GM12878 (cell line): ENCODE data around the gene CEACAM1. TPM values are rescaled to one million over a fixed set of nuclear protein-coding genes. Genes with fewer than 3 reads are reported as not detected.

Experiments used
- ATAC-seq: fragments of 200-7000 bp; cut with Tn5 transposase; 3 replicates; pipeline ENCODE4 v1.9.1; 2020; ENCODE audit warnings: mild to moderate bottlenecking, moderate library complexity
- BruUV-seq: library from RNA; stranded (reverse); fragments of 400-500 nt; replicated peaks from 2 replicates; lab custom pipeline; 2021; lab: Mats Ljungman, UMichigan
- CTCF ChIA-PET: fragments of 300-600 bp; sonication (Branson Sonifier 250); formaldehyde crosslinking; extraction: SDS; loops from one replicate; lab custom pipeline; 2021; ENCODE audit warnings: inconsistent platforms; lab: Yijun Ruan, JAX
- POLR2A ChIA-PET: fragments of 350-600 bp; formaldehyde crosslinking; extraction: SDS; loops from one replicate; lab custom pipeline; 2021; ENCODE audit warnings: inconsistent platforms; lab: Charles Lee
- RAD21 ChIA-PET: fragments of 300-600 bp; sonication (Branson Sonifier 250); formaldehyde crosslinking; loops from one replicate; lab custom pipeline; 2023; ENCODE audit warnings: antibody characterized with exemption; ENCODE audit not compliant: unreplicated experiment; lab: Charles Lee
- SMC1A ChIA-PET: fragments of 300-600 bp; sonication (Branson Sonifier 250); formaldehyde crosslinking; loops from one replicate; lab custom pipeline; 2023; ENCODE audit not compliant: unreplicated experiment, uncharacterized antibody; lab: Charles Lee
- DNase-seq: peaks from one replicate; pipeline ENCODE4 v3.0.0-alpha.2; 2011; ENCODE audit warnings: low read depth, low spot score
- FAIRE-seq: peaks from 3 replicates; lab custom pipeline; 2011; peaks lifted over from hg19 to GRCh38; lab: Jason Lieb, UNC
- H2AFZ ChIP-seq: 2 replicates; pipeline ENCODE4 v1.6.0; 2011; ENCODE audit warnings: low read depth, low read length, control low read depth; ENCODE audit not compliant: control insufficient read depth
- H3K27ac ChIP-seq: 2 replicates; pipeline ENCODE4 v1.5.1; 2011; ENCODE audit warnings: control low read depth; ENCODE audit not compliant: control insufficient read depth, insufficient read depth
- H3K27me3 ChIP-seq, 2 experiments: replicated peaks in 1 of 2; 2 replicates each; pipeline versions ENCODE4 v1.6.0 to v1.6.1; 2011; ENCODE audit warnings: low read length in 1 of 2; ENCODE audit not compliant: control insufficient read depth in 2 of 2, insufficient read depth in 2 of 2
- H3K36me3 ChIP-seq, 2 experiments: 2 replicates each; pipeline ENCODE4 v1.5.1; 2011; ENCODE audit warnings: low read length in 1 of 2; ENCODE audit not compliant: control insufficient read depth in 2 of 2, insufficient read depth in 2 of 2
- H3K4me1 ChIP-seq: 2 replicates; pipeline ENCODE4 v1.6.1; 2011; ENCODE audit warnings: mild to moderate bottlenecking, low read length, moderate library complexity, mixed read lengths; ENCODE audit not compliant: control insufficient read depth, insufficient read depth
- H3K4me2 ChIP-seq: 2 replicates; pipeline ENCODE4 v1.6.0; 2011; ENCODE audit warnings: control low read depth; ENCODE audit not compliant: control insufficient read depth, insufficient read depth
- H3K4me3 ChIP-seq: fragments of 200-600 bp; sonication (generic); 2 replicates; pipeline ENCODE4 v1.5.1; 2016
- H3K79me2 ChIP-seq: 2 replicates; pipeline ENCODE4 v1.6.0; 2011; ENCODE audit warnings: low read length; ENCODE audit not compliant: control insufficient read depth, insufficient read depth
- H3K9ac ChIP-seq: 2 replicates; pipeline ENCODE4 v1.8.0; 2011; ENCODE audit warnings: low read length, control low read depth, mixed read lengths; ENCODE audit not compliant: control insufficient read depth, insufficient read depth
- H3K9me3 ChIP-seq: replicated peaks from 3 replicates; pipeline ENCODE4 v1.5.1; 2011; ENCODE audit warnings: mild to moderate bottlenecking, low read length; ENCODE audit not compliant: control insufficient read depth, insufficient read depth
- H4K20me1 ChIP-seq: 2 replicates; pipeline ENCODE4 v1.6.0; 2011; ENCODE audit not compliant: control insufficient read depth, insufficient read depth
- BMI1 ChIP-seq: fragments of 450-650 bp; IDR thresholded peaks from 2 replicates; pipeline ENCODE4 v1.6.1; 2016; ENCODE audit warnings: mild to moderate bottlenecking, moderate library complexity, borderline replicate concordance
- JUND ChIP-seq: IDR thresholded peaks from 2 replicates; pipeline ENCODE4 v1.6.1; 2012; ENCODE audit warnings: low read depth, mild to moderate bottlenecking, low read length, improper control_type of control experiment, moderate library complexity
- POLR2AphosphoS2 ChIP-seq: IDR thresholded peaks from 2 replicates; pipeline ENCODE4 v1.6.1; 2011; ENCODE audit warnings: low read depth, mild to moderate bottlenecking, low read length, improper control_type of control experiment, moderate library complexity
- RCOR1 ChIP-seq: conservative IDR thresholded peaks from 2 replicates; pipeline ENCODE4 v1.6.1; 2012; ENCODE audit warnings: low read depth, low read length, improper control_type of control experiment
- RELA ChIP-seq: fragments of 450-650 bp; IDR thresholded peaks from 2 replicates; pipeline ENCODE4 v1.8.0; 2014; ENCODE audit warnings: borderline replicate concordance; ENCODE audit not compliant: partially characterized antibody
- SIN3A ChIP-seq: IDR thresholded peaks from 2 replicates; pipeline ENCODE4 v1.6.1; 2012; ENCODE audit warnings: low read depth, low read length, improper control_type of control experiment
- SP1 ChIP-seq: IDR thresholded peaks from one replicate; pipeline ENCODE4 v1.6.1; 2011; ENCODE audit warnings: low read depth, low read length
- SREBF1 ChIP-seq: IDR thresholded peaks from 2 replicates; pipeline ENCODE4 v1.6.1; 2012; ENCODE audit warnings: mild to moderate bottlenecking, low read length
- YY1 ChIP-seq: IDR thresholded peaks from 2 replicates; pipeline ENCODE4 v1.6.1; 2011; ENCODE audit warnings: low read depth, mild to moderate bottlenecking, low read length
- ZNF217 ChIP-seq: fragments of 450-650 bp; IDR thresholded peaks from 2 replicates; pipeline ENCODE4 v1.6.1; 2017; ENCODE audit warnings: antibody characterized with exemption, mild to moderate bottlenecking
- WGBS: methylation state at CpG from one replicate; pipeline ENCODE4 v1.1.6; 2016; ENCODE audit warnings: low lambda C conversion rate; ENCODE audit not compliant: insufficient replicate concordance, insufficient coverage; ENCODE audit errors: missing lambda C conversion rate; 5-methylcytosine and 5-hydroxymethylcytosine counted together
- in situ Hi-C: fragments of 300-500 bp; cut with MboI; formaldehyde crosslinking; loops from 9 replicates; pipeline ENCODE4 v1.14.3; 2018; ENCODE audit warnings: mixed read lengths
- intact Hi-C: fragments of 100-400 bp; cut with micrococcal nuclease; formaldehyde crosslinking; loops from one replicate; pipeline ENCODE4 v1.14.2; 2022; ENCODE audit not compliant: unreplicated experiment
- polyA plus RNA-seq, 11 experiments: library from polyadenylated mRNA; depleted of rRNA in 4 of 11; unstranded in 6 of 11; stranded (reverse) in 5 of 11; fragments of >200 nt; fragmentation: Nextera tagmentation in 4 of 11; fragmentation: Illumina TruSeq in 1 of 11; extraction: Ambion mirVana in 4 of 11; extraction: Trizol in 1 of 11; gene quantifications; 1 replicate in 1 of 11; 2 replicates in 10 of 11; pipeline versions ENCODE4 v1.2.1 to v1.2.3, GENCODE V29; 2011 to 2016; ENCODE audit warnings: inconsistent platforms in 2 of 11, missing spikeins in 2 of 11, low read depth in 1 of 11
- total RNA-seq, 4 experiments: library from RNA; depleted of rRNA in 3 of 4; stranded (reverse); fragments of >200 nt in 3 of 4; fragmentation: Illumina TruSeq in 1 of 4; extraction: Trizol in 1 of 4; gene quantifications; 2 replicates each; pipeline versions ENCODE4 v1.2.1 to v1.2.3, GENCODE V29; 2013 to 2021
- TF ChIP-seq, protein P1 (sequence below): fragments of 150-350 bp; IDR thresholded peaks from 2 replicates; pipeline ENCODE4 v1.6.1; 2016; ENCODE audit warnings: low read depth, low read length
- TF ChIP-seq, protein P2 (sequence below): fragments of 450-650 bp; IDR thresholded peaks from 2 replicates; pipeline ENCODE4 v1.6.1; 2017; ENCODE audit warnings: antibody characterized with exemption, mild to moderate bottlenecking, moderate library complexity
- TF ChIP-seq, protein P3 (sequence below): IDR thresholded peaks from 2 replicates; pipeline ENCODE4 v1.6.1; 2012; ENCODE audit warnings: low read depth, low read length, improper control_type of control experiment
- TF ChIP-seq, protein P4 (sequence below): fragments of 450-650 bp; IDR thresholded peaks from 2 replicates; pipeline ENCODE4 v1.6.1; 2017; ENCODE audit warnings: borderline replicate concordance

The CEACAM1 gene
- total and polyA plus RNA-seq, 10 of the 15 experiments (the other 5 are each of a cell fraction or from before 2014, with no cell fraction given), result 3.9 to 24.0 (median 6.5) TPM

DNA sequence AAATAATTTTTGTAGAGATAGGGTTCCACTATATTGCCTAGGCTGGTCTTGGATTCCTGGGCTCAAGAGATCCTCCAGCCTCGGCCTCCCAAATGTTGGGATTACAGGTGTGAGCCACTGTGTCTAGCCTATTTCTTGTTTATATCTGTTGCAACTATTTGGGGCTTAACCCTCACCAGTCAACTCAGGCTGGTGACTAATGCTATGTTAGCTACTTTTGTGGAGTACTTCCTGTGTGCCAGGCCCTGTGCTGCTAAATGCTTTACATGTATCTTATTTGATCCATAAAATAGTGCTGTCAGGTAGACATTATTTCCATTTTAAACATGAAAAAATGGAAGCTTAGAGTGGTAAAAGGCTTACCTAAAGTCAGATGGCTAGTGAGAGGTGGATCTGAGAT, 13.8 kb downstream of the CEACAM1 start:
- H4K20me1 ChIP-seq, result no peaks in the 10 kb centered on the region
- H3K27me3 ChIP-seq, result no peaks in the 10 kb centered on the region
- ChIA-PET RAD21 (interaction anchor here (0.6 to 6.1 kb wide), 5 partner anchors 15 to 64 kb away, joined by 3 to 39 read pairs (median 17); partner anchors contain the start of gene CEACAM1), SMC1A (interaction anchor here (0.8 to 6.5 kb wide), 9 partner anchors 10 to 63 kb away, joined by 3 to 53 read pairs (median 4); partner anchors contain the start of gene CEACAM1), POLR2A (interaction anchor here (0.7 to 4.0 kb wide), 4 partner anchors 14 to 48 kb away, joined by 3 to 16 read pairs (median 10); partner anchors contain the start of gene CEACAM1), CTCF (interaction anchor here (1.1 to 3.7 kb wide), 5 partner anchors 14 to 76 kb away, joined by 3 to 51 read pairs (median 13); partner anchors contain the start of gene CEACAM1)
- H3K79me2 ChIP-seq, result no peaks in the 10 kb centered on the region
- FAIRE-seq (no peak), ATAC-seq (no peak), DNase-seq (no peak)
- no peak overlapping the region for H3K27ac ChIP-seq
- no TSS peak for BruUV-seq
- no peak overlapping the region for H2AFZ ChIP-seq
- in situ Hi-C loops, result no loop called here
- WGBS, result 100% methylated on average over 1 of the region's 1 CpG
- H3K4me3 ChIP-seq, result no peak overlapping the region
- peaks cover 42% of the 10 kb centered on the region for H3K4me1 ChIP-seq
- intact Hi-C loops, result loop anchor here (5.0 kb wide), 1 partner anchor 47 kb away; no protein-coding TSS in a partner anchor
- H3K36me3 ChIP-seq, result no peaks in the 10 kb centered on the region
- no peak overlapping the region for H3K9ac ChIP-seq
- H3K4me2 ChIP-seq, result no peak overlapping the region
- no peaks in the 10 kb centered on the region for H3K9me3 ChIP-seq
- TF ChIP-seq YY1, result no peak
- TF ChIP-seq SIN3A, result no peak
- no peak for TF ChIP-seq RCOR1
- no peak for TF ChIP-seq POLR2AphosphoS2
- TF ChIP-seq SP1, result no peak
- TF ChIP-seq, protein P1, sequence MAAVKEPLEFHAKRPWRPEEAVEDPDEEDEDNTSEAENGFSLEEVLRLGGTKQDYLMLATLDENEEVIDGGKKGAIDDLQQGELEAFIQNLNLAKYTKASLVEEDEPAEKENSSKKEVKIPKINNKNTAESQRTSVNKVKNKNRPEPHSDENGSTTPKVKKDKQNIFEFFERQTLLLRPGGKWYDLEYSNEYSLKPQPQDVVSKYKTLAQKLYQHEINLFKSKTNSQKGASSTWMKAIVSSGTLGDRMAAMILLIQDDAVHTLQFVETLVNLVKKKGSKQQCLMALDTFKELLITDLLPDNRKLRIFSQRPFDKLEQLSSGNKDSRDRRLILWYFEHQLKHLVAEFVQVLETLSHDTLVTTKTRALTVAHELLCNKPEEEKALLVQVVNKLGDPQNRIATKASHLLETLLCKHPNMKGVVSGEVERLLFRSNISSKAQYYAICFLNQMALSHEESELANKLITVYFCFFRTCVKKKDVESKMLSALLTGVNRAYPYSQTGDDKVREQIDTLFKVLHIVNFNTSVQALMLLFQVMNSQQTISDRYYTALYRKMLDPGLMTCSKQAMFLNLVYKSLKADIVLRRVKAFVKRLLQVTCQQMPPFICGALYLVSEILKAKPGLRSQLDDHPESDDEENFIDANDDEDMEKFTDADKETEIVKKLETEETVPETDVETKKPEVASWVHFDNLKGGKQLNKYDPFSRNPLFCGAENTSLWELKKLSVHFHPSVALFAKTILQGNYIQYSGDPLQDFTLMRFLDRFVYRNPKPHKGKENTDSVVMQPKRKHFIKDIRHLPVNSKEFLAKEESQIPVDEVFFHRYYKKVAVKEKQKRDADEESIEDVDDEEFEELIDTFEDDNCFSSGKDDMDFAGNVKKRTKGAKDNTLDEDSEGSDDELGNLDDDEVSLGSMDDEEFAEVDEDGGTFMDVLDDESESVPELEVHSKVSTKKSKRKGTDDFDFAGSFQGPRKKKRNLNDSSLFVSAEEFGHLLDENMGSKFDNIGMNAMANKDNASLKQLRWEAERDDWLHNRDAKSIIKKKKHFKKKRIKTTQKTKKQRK, result no peak
- no peak for TF ChIP-seq ZNF217
- TF ChIP-seq SREBF1, result no peak
- TF ChIP-seq, protein P2, sequence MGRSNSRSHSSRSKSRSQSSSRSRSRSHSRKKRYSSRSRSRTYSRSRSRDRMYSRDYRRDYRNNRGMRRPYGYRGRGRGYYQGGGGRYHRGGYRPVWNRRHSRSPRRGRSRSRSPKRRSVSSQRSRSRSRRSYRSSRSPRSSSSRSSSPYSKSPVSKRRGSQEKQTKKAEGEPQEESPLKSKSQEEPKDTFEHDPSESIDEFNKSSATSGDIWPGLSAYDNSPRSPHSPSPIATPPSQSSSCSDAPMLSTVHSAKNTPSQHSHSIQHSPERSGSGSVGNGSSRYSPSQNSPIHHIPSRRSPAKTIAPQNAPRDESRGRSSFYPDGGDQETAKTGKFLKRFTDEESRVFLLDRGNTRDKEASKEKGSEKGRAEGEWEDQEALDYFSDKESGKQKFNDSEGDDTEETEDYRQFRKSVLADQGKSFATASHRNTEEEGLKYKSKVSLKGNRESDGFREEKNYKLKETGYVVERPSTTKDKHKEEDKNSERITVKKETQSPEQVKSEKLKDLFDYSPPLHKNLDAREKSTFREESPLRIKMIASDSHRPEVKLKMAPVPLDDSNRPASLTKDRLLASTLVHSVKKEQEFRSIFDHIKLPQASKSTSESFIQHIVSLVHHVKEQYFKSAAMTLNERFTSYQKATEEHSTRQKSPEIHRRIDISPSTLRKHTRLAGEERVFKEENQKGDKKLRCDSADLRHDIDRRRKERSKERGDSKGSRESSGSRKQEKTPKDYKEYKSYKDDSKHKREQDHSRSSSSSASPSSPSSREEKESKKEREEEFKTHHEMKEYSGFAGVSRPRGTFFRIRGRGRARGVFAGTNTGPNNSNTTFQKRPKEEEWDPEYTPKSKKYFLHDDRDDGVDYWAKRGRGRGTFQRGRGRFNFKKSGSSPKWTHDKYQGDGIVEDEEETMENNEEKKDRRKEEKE, result no peak
- no peak for TF ChIP-seq BMI1
- TF ChIP-seq, protein P3, sequence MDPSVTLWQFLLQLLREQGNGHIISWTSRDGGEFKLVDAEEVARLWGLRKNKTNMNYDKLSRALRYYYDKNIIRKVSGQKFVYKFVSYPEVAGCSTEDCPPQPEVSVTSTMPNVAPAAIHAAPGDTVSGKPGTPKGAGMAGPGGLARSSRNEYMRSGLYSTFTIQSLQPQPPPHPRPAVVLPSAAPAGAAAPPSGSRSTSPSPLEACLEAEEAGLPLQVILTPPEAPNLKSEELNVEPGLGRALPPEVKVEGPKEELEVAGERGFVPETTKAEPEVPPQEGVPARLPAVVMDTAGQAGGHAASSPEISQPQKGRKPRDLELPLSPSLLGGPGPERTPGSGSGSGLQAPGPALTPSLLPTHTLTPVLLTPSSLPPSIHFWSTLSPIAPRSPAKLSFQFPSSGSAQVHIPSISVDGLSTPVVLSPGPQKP, result no peak
- TF ChIP-seq JUND, result no peak
- no peak for TF ChIP-seq RELA
- TF ChIP-seq, protein P4, sequence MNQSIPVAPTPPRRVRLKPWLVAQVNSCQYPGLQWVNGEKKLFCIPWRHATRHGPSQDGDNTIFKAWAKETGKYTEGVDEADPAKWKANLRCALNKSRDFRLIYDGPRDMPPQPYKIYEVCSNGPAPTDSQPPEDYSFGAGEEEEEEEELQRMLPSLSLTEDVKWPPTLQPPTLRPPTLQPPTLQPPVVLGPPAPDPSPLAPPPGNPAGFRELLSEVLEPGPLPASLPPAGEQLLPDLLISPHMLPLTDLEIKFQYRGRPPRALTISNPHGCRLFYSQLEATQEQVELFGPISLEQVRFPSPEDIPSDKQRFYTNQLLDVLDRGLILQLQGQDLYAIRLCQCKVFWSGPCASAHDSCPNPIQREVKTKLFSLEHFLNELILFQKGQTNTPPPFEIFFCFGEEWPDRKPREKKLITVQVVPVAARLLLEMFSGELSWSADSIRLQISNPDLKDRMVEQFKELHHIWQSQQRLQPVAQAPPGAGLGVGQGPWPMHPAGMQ, result no peak
